M059J (cell line): ENCODE measurements around the gene KCNT2. TPM values are rescaled to one million over a fixed set of nuclear protein-coding genes. Genes with fewer than 3 reads are reported as not detected.

ENCODE experiments used
- DNase-seq: peaks from one replicate; pipeline ENCODE4 v3.0.0-alpha.2; 2012; ENCODE audit warnings: low read depth
- total RNA-seq: library from RNA; depleted of rRNA; stranded (reverse); fragments of >200 nt; shearing (Covaris generic); gene quantifications from 2 replicates; pipeline ENCODE4 v1.2.3, GENCODE V29; 2014

Gene KCNT2
- total RNA-seq, 1 experiment from 2014 or later: 2.3 TPM

- peak; percentile 98 for DNase-seq
These were observed 207.5 kb downstream of the KCNT2 start for GRCh38 chr1:196400478-196401451.

GRCh38 chr1:196399713-196400112 is 208.5 kb downstream of the KCNT2 start:
- no peak for DNase-seq

- DNase-seq: peak; percentile 76
These were observed 214.5 kb downstream of the KCNT2 start for GRCh38 chr1:196393742-196394141.

- DNase-seq: no peak
These were observed 215.0 kb downstream of the KCNT2 start for GRCh38 chr1:196393282-196393681.

GRCh38 chr1:196387766-196388165 is 220.5 kb downstream of the KCNT2 start:
- DNase-seq: peak; percentile 53

GRCh38 chr1:196385109-196385508 is 223.1 kb downstream of the KCNT2 start:
- no peak for DNase-seq

- no peak for DNase-seq
These were observed 225.9 kb downstream of the KCNT2 start for GRCh38 chr1:196382383-196382782.

- no peak for DNase-seq
These were observed 226.7 kb downstream of the KCNT2 start for GRCh38 chr1:196381544-196381943.

- peak; percentile 32 for DNase-seq
These were observed 227.9 kb downstream of the KCNT2 start for GRCh38 chr1:196380316-196380715.

GRCh38 chr1:196377811-196378210 is 230.4 kb downstream of the KCNT2 start:
- DNase-seq: no peak

- no peak for DNase-seq
These were observed 231.5 kb downstream of the KCNT2 start for GRCh38 chr1:196376630-196377328.

GRCh38 chr1:196373798-196374197 is 234.4 kb downstream of the KCNT2 start:
- DNase-seq: no peak

GRCh38 chr1:196372896-196373536 is 235.2 kb downstream of the KCNT2 start:
- peak; percentile 35 for DNase-seq

GRCh38 chr1:196367838-196368237 is 240.4 kb downstream of the KCNT2 start:
- DNase-seq: no peak

GRCh38 chr1:196366817-196367495 is 241.3 kb downstream of the KCNT2 start:
- no peak for DNase-seq

- DNase-seq: peak; percentile 47
These were observed 247.0 kb downstream of the KCNT2 start for GRCh38 chr1:196361112-196361714.

GRCh38 chr1:196357913-196358312 is 250.3 kb downstream of the KCNT2 start:
- no peak for DNase-seq

GRCh38 chr1:196355206-196355786 is 252.9 kb downstream of the KCNT2 start:
- DNase-seq: peak; percentile 42

- DNase-seq: no peak
These were observed 263.8 kb downstream of the KCNT2 start for GRCh38 chr1:196344453-196344852.

- no peak for DNase-seq
These were observed 283.9 kb downstream of the KCNT2 start for GRCh38 chr1:196324345-196324744.

GRCh38 chr1:196323869-196324268 is 284.4 kb downstream of the KCNT2 start:
- DNase-seq: no peak
